Measurements from ENCODE around the gene OR52B6. TPM values are rescaled to one million over a fixed set of nuclear protein-coding genes. Genes with fewer than 3 reads are reported as not detected.

Gene OR52B6
- total and polyA plus RNA-seq, 7 donors, result 0.07 TPM; not detected in 6

DNA sequence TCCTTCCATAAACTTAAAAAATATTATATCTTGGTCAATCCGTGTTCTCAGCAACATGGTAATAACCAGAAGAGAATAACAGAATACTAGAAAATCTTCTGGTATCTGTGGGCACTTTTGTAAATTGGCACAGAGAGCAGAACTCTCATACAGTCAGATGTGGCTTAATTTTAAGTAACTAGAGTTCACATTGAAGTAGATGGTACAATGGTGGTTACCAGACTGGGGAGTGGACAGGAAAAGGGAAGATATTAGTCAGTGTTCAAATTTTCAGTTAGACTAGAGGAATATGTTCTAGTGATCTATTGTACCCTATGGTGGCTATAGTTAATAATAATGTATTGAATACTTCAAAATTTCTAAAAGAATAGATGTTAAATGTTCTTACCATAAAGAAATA, 39.2 kb upstream of the OR52B6 start:
- Histone ChIP-seq H3K27ac (no peak overlapping the region), H3K4me3 (no peak overlapping the region), H3K9me3 (no peaks in the 10 kb centered on the region), H3K27me3 (no peaks in the 10 kb centered on the region), H3K36me3 (no peaks in the 10 kb centered on the region), H3K4me1 (no peaks in the 10 kb centered on the region)
- intact Hi-C loops (cut with DNase I), result no loop called here
- DNase-seq, result no peak
- WGBS, 2 donors, result 30 to 49% methylated on average over 1 of the region's 1 CpG
- TF ChIP-seq POLR2A (IDR thresholded peaks at IDR 0.05) (no peak), POLR2AphosphoS5 (IDR thresholded peaks at IDR 0.05) (no peak), EP300 (IDR thresholded peaks at IDR 0.05) (no peak)
- TF ChIP-seq, protein P1, sequence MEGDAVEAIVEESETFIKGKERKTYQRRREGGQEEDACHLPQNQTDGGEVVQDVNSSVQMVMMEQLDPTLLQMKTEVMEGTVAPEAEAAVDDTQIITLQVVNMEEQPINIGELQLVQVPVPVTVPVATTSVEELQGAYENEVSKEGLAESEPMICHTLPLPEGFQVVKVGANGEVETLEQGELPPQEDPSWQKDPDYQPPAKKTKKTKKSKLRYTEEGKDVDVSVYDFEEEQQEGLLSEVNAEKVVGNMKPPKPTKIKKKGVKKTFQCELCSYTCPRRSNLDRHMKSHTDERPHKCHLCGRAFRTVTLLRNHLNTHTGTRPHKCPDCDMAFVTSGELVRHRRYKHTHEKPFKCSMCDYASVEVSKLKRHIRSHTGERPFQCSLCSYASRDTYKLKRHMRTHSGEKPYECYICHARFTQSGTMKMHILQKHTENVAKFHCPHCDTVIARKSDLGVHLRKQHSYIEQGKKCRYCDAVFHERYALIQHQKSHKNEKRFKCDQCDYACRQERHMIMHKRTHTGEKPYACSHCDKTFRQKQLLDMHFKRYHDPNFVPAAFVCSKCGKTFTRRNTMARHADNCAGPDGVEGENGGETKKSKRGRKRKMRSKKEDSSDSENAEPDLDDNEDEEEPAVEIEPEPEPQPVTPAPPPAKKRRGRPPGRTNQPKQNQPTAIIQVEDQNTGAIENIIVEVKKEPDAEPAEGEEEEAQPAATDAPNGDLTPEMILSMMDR (IDR thresholded peaks at IDR 0.05), result no peak

DNA sequence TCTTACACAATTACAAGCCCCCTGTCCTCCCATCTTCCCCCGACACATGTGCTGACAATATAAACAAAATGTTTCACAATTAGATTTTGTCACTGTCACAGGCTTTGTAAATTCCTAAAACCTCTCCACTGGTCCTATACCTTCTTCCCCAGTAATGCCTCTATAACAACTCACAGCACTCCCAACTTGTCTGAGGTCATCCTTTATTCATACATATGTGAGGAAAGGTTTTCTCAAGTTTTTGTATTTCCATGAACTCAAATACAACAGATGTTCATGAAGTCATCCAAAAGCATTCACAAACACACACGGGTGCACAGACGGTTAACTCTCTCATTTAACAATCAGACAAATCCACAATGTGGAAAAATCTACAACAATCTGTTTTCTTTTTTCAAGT, 34.2 kb upstream of the OR52B6 start:
- H3K9me3 ChIP-seq, result no peaks in the 10 kb centered on the region
- DNase-seq, result no peak
- WGBS, 2 donors, result 84 to 88% methylated on average over 3 of the region's 3 CpGs
- H3K36me3 ChIP-seq, result no peaks in the 10 kb centered on the region
- TF ChIP-seq POLR2A (IDR thresholded peaks at IDR 0.05), result no peak
- TF ChIP-seq, protein P1 (IDR thresholded peaks at IDR 0.05), result no peak
- TF ChIP-seq EP300 (IDR thresholded peaks at IDR 0.05), result no peak
- no peak for TF ChIP-seq POLR2AphosphoS5 (IDR thresholded peaks at IDR 0.05)
- no peak overlapping the region for H3K27ac ChIP-seq
- no peaks in the 10 kb centered on the region for H3K27me3 ChIP-seq
- no peak overlapping the region for H3K4me3 ChIP-seq
- H3K4me1 ChIP-seq, result no peaks in the 10 kb centered on the region
- intact Hi-C loops (cut with DNase I), result no loop called here

DNA sequence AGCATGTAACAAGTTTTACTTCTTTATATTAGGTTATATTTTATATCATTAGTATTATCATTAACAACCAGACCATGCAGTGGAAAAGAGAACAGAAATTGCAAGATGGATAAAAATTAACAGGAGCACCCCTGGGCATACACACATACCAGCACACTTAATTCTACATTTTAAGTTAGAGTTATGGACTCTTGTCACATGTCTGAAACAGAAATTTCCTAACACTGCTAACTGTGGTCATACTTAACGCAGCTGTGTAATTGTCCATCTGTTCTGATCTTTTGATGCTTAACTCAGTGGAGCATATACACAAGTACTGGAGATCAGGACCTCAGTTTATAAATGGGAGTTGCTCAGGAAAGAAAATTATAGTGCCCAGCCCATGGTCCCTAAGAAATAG, 32.7 kb upstream of the OR52B6 start:
- WGBS, 2 donors, result 94 to 96% methylated on average over 1 of the region's 1 CpG
- intact Hi-C loops (cut with DNase I), result no loop called here

DNA sequence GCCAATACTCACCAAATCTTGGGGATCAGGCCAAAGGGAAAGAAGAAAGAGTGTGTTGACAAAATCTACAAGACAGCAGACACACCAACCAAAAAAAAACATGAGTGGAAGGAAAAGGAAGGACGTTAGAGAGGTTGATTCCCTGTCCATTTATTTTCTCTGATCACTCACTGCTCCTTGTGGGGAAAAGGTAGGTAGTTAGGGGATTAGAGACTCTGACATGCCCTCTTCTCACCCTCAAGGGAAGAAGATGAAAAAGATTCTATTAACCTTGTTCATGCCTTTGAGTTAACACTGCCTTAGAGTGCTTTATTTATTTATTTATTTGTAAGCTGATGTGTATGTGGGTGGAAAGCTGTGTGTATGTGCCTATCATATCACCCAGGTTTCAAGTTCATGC, 32.2 kb upstream of the OR52B6 start, which contains the start of gene OR52H1:
Gene OR52H1 (minus strand): TSS at position 101 of the 400 bp plus-strand sequence. CDS start 3,035 bp downstream, outside the sequence.
- H3K9me3 ChIP-seq, result no peaks in the 10 kb centered on the region
- no peak for DNase-seq
- no peaks in the 10 kb centered on the region for H3K4me1 ChIP-seq
- no peaks in the 10 kb centered on the region for H3K27me3 ChIP-seq
- 42 to 55% methylated on average over 1 of the region's 1 CpG for WGBS, 2 donors
- H3K36me3 ChIP-seq, result no peaks in the 10 kb centered on the region
- TF ChIP-seq, protein P1 (IDR thresholded peaks at IDR 0.05), result no peak
- no peak within 1 kb of the TSS for H3K4me3 ChIP-seq
- intact Hi-C loops (cut with DNase I), result no loop called here
- no peak within 1 kb of the TSS for H3K27ac ChIP-seq

More for the DNA sequence above, 32.7 kb upstream of the OR52B6 start:
- no peak overlapping the region for H3K4me3 ChIP-seq
- no peak for DNase-seq
- H3K27me3 ChIP-seq, result no peaks in the 10 kb centered on the region
- H3K9me3 ChIP-seq, result no peaks in the 10 kb centered on the region
- no peak overlapping the region for H3K27ac ChIP-seq
- H3K36me3 ChIP-seq, result no peaks in the 10 kb centered on the region
- TF ChIP-seq POLR2A (IDR thresholded peaks at IDR 0.05), result no peak
- TF ChIP-seq, protein P1 (IDR thresholded peaks at IDR 0.05), result no peak
- TF ChIP-seq EP300 (IDR thresholded peaks at IDR 0.05), result no peak
- no peak for TF ChIP-seq POLR2AphosphoS5 (IDR thresholded peaks at IDR 0.05)
- no peaks in the 10 kb centered on the region for H3K4me1 ChIP-seq

DNA sequence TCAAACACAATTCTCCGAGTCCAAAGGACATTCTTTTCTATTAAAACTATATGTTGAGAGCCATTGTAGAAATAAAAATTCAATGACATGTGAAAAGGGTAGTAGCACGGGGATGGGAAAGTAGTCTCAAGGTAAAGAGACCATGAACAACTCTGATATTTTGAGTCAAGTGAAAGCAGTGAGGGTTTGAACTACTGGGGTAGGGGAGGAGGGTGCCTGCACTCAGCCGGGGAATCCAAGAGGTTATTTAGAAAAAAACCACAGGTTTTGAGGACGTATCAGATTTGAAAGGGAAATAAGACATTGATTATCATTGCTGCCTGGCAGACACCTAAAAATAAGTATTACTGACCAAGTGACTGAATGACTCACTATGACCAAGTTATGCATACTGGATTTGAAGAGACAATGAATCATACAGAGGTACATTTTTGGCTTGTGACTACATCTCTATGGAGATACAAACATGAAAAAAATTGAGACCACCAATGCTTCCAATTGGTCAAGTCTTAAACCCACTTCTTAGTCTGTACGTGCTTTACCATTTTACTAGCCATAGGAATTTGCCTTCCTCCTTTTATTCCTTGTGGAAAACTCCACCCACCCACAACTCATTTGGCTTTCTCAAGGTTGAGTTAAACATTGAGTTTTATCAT, 30.1 kb upstream of the OR52B6 start:
- DNase-seq, result no peak
- no peak overlapping the region for H3K27ac ChIP-seq
- H3K4me3 ChIP-seq, result no peak overlapping the region
- H3K4me1 ChIP-seq, result no peaks in the 10 kb centered on the region
- no peaks in the 10 kb centered on the region for H3K9me3 ChIP-seq
- TF ChIP-seq POLR2A (IDR thresholded peaks at IDR 0.05), result no peak
- TF ChIP-seq POLR2AphosphoS5 (IDR thresholded peaks at IDR 0.05), result no peak
- TF ChIP-seq, protein P1 (IDR thresholded peaks at IDR 0.05), result no peak
- TF ChIP-seq EP300 (IDR thresholded peaks at IDR 0.05), result no peak
- no peaks in the 10 kb centered on the region for H3K27me3 ChIP-seq
- H3K36me3 ChIP-seq, result no peaks in the 10 kb centered on the region
- WGBS, 2 donors, result 63 to 68% methylated on average over 5 of the region's 5 CpGs
- intact Hi-C loops (cut with DNase I), result no loop called here

Data from sigmoid colon (tissue), 7 donors.